GM18858 (cell line): ENCODE data around the gene MYL7.
"Not testable (repeated sequence)": the region's sequence is repeated elsewhere in the genome, so short reads cannot be mapped to it uniquely, and the experiment has no call there.

Experiments
- ATAC-seq: cut with Tn5 transposase; IDR thresholded peaks from one replicate; pipeline ENCODE4 v1.9.1; 2021; ENCODE audit not compliant: unreplicated experiment

The MYL7 gene

GRCh38 chr7:44141221-44141850 is at the start of gene MYL7:
Gene MYL7, minus strand, starts transcription at chr7:44141332. Its CDS starts 27 bp downstream, at chr7:44141305.
- no peak for ATAC-seq

GRCh38 chr7:44189993-44190872 is 49.1 kb upstream of the MYL7 start:
- ATAC-seq, result no peak

- no peak for ATAC-seq
Measured at GRCh38 chr7:44189286-44189992, 48.3 kb upstream of the MYL7 start, which contains the start of gene GCK. Gene GCK, minus strand, starts transcription at chr7:44189439. Its CDS starts 486 bp downstream, at chr7:44188953.

- ATAC-seq, result no peak
Measured at GRCh38 chr7:44188480-44189225, 47.5 kb upstream of the MYL7 start.

- ATAC-seq, result no peak
Measured at GRCh38 chr7:44187636-44188416, 46.7 kb upstream of the MYL7 start.

- ATAC-seq, result no peak
Measured at GRCh38 chr7:44186736-44187135, 45.6 kb upstream of the MYL7 start.

GRCh38 chr7:44185729-44186128 is 44.6 kb upstream of the MYL7 start:
- ATAC-seq, result no peak

- no peak for ATAC-seq
Measured at GRCh38 chr7:44184873-44185446, 43.8 kb upstream of the MYL7 start.

GRCh38 chr7:44184206-44184872 is 43.2 kb upstream of the MYL7 start:
- no peak for ATAC-seq

- no peak for ATAC-seq
Measured at GRCh38 chr7:44183386-44183785, 42.3 kb upstream of the MYL7 start.

GRCh38 chr7:44182827-44183226 is 41.7 kb upstream of the MYL7 start:
- no peak for ATAC-seq

GRCh38 chr7:44180631-44181030 is 39.5 kb upstream of the MYL7 start:
- ATAC-seq, result no peak

- no peak for ATAC-seq
Measured at GRCh38 chr7:44177570-44178131, 36.5 kb upstream of the MYL7 start.

- no peak for ATAC-seq
Measured at GRCh38 chr7:44176486-44176885, 35.4 kb upstream of the MYL7 start.

- no peak for ATAC-seq
Measured at GRCh38 chr7:44175730-44176129, 34.6 kb upstream of the MYL7 start.

- ATAC-seq, result not testable (repeated sequence)
Measured at GRCh38 chr7:44174694-44174948, 33.5 kb upstream of the MYL7 start.

GRCh38 chr7:44173911-44174693 is 33.0 kb upstream of the MYL7 start:
- ATAC-seq, result no peak

- no peak for ATAC-seq
Measured at GRCh38 chr7:44172803-44173424, 31.8 kb upstream of the MYL7 start.
